Panc1 (cell line): Measurements from ENCODE around the gene CAPN7. TPM values are rescaled to one million over a fixed set of nuclear protein-coding genes. Genes with fewer than 3 reads are reported as not detected.

ENCODE experiments used
- ATAC-seq: fragments of 200-7000 bp; cut with Tn5 transposase; 2 replicates; pipeline ENCODE4 v1.9.1; 2020; ENCODE audit warnings: mild to moderate bottlenecking, moderate library complexity
- BruUV-seq: library from RNA; stranded (reverse); fragments of 400-500 nt; replicated peaks from 2 replicates; lab custom pipeline; 2021; lab: Mats Ljungman, UMichigan
- CTCF ChIA-PET: fragments of 300-600 bp; sonication (Branson Sonifier 250); formaldehyde crosslinking; loops from one replicate; lab custom pipeline; 2022; ENCODE audit warnings: antibody characterized with exemption; lab: Charles Lee
- POLR2A ChIA-PET: fragments of 300-600 bp; sonication (Branson Sonifier 250); formaldehyde crosslinking; loops from one replicate; lab custom pipeline; 2022; ENCODE audit warnings: antibody characterized with exemption; lab: Charles Lee
- DNase-seq: peaks from one replicate; pipeline ENCODE4 v3.0.0-alpha.2; 2010; ENCODE audit warnings: low read depth, low spot score
- H3K27ac ChIP-seq: 2 replicates; pipeline ENCODE4 v1.5.1; 2011; ENCODE audit warnings: mild to moderate bottlenecking, low read length, inconsistent platforms
- H3K27me3 ChIP-seq: fragments of 200-500 bp; sonication (Bioruptor generic); 2 replicates; pipeline ENCODE4 v1.6.0; 2014; ENCODE audit warnings: low read length, inconsistent platforms; ENCODE audit not compliant: control insufficient read depth, insufficient read depth
- H3K36me3 ChIP-seq: fragments of 200-500 bp; sonication (Bioruptor generic); 2 replicates; pipeline ENCODE4 v1.5.1; 2014; ENCODE audit warnings: inconsistent platforms, mild to moderate bottlenecking, low read length, moderate library complexity; ENCODE audit not compliant: control insufficient read depth, insufficient read depth
- H3K4me1 ChIP-seq: 2 replicates; pipeline ENCODE4 v1.5.1; 2011; ENCODE audit warnings: inconsistent platforms, mild to moderate bottlenecking, low read length, moderate library complexity; ENCODE audit not compliant: control insufficient read depth, insufficient read depth
- H3K4me3 ChIP-seq, 2 experiments: 2 replicates each; pipeline ENCODE4 v1.5.1; 2011 to 2012; ENCODE audit warnings: low read depth in 2 of 2, low read length in 2 of 2, mild to moderate bottlenecking in 2 of 2, inconsistent platforms in 1 of 2, moderate library complexity in 1 of 2
- H3K9me3 ChIP-seq: fragments of 200-500 bp; sonication (Bioruptor generic); 2 replicates; pipeline ENCODE4 v1.5.1; 2014; ENCODE audit warnings: low read depth, mild to moderate bottlenecking, inconsistent platforms, low read length, moderate library complexity; ENCODE audit not compliant: control insufficient read depth, insufficient read depth
- CTCF ChIP-seq: fragments of 450-650 bp; IDR thresholded peaks from 2 replicates; pipeline ENCODE4 v1.5.1; 2017; ENCODE audit warnings: mild to moderate bottlenecking
- POLR2AphosphoS5 ChIP-seq: IDR thresholded peaks from 2 replicates; pipeline ENCODE4 v1.6.1; 2012; ENCODE audit warnings: mild to moderate bottlenecking, low read depth, low read length, moderate library complexity
- REST ChIP-seq, 2 experiments: IDR thresholded peaks; 2 replicates each; pipeline ENCODE4 v1.6.1; 2011 to 2012; ENCODE audit warnings: low read depth in 2 of 2, control low read depth in 1 of 2, low read length in 1 of 2, mild to moderate bottlenecking in 1 of 2, moderate library complexity in 1 of 2; ENCODE audit not compliant: insufficient read depth in 1 of 2
- SIN3A ChIP-seq: IDR thresholded peaks from 2 replicates; pipeline ENCODE4 v1.6.1; 2012; ENCODE audit warnings: low read depth, mild to moderate bottlenecking, low read length, moderate library complexity, borderline replicate concordance; ENCODE audit not compliant: insufficient read depth
- TCF7L2 ChIP-seq: IDR thresholded peaks from 2 replicates; pipeline ENCODE4 v1.6.1; 2011; ENCODE audit warnings: mild to moderate bottlenecking, low read depth, low read length, inconsistent platforms
- in situ Hi-C: cut with HindIII; loops from 2 replicates; pipeline ENCODE4 v1.10.0; 2016; ENCODE audit warnings: low sequenced_read_pairs, low pct_unique_long_range_greater_than_20kb
- intact Hi-C: fragments of 100-400 bp; cut with micrococcal nuclease; formaldehyde crosslinking; loops from one replicate; pipeline ENCODE4 v1.10.0; 2022; ENCODE audit not compliant: unreplicated experiment
- total RNA-seq: library from RNA; stranded (reverse); gene quantifications from one replicate; pipeline ENCODE4 v1.2.1, GENCODE V29; 2021; ENCODE audit not compliant: unreplicated experiment

Gene CAPN7
- total RNA-seq, 1 experiment from 2014 or later: 26.5 TPM

- no peak for ATAC-seq
- Histone ChIP-seq H3K27me3 (no peaks in the 10 kb centered on the region), H3K9me3 (no peaks in the 10 kb centered on the region), H3K27ac (no peak overlapping the region), H3K4me1 (no peaks in the 10 kb centered on the region), H3K4me3 (no peak overlapping the region), H3K36me3 (no peaks in the 10 kb centered on the region)
- ChIA-PET CTCF (no interaction called here), POLR2A (no interaction called here)
- TF ChIP-seq POLR2AphosphoS5 (no peak), SIN3A (no peak), TCF7L2 (no peak), CTCF (no peak), REST (IDR thresholded peaks at IDR 0.05; ENCODE audit: insufficient read depth in 1 of 2, low read depth in 2 of 2, low read length in 1 of 2) (no peak)
- no TSS peak for BruUV-seq
- no peak for DNase-seq
- intact Hi-C loops (no loop called here), in situ Hi-C loops (no loop called here)
Measured at GRCh38 chr3:15288331-15289035, 82.4 kb downstream of the CAPN7 start.

- ChIA-PET CTCF (no interaction called here), POLR2A (no interaction called here)
- no TSS peak for BruUV-seq
- Histone ChIP-seq H3K27ac (no peak overlapping the region), H3K4me3 (no peak overlapping the region), H3K9me3 (no peaks in the 10 kb centered on the region), H3K27me3 (no peaks in the 10 kb centered on the region), H3K36me3 (no peaks in the 10 kb centered on the region), H3K4me1 (no peaks in the 10 kb centered on the region)
- DNase-seq: no peak
- no peak for TF ChIP-seq POLR2AphosphoS5
- no peak for TF ChIP-seq TCF7L2
- no peak for TF ChIP-seq REST (IDR thresholded peaks at IDR 0.05; ENCODE audit: insufficient read depth in 1 of 2, low read depth in 2 of 2, low read length in 1 of 2)
- no peak for ATAC-seq
- in situ Hi-C loops: no loop called here
- intact Hi-C loops: no loop called here
Measured at GRCh38 chr3:15289661-15290060, 83.6 kb downstream of the CAPN7 start.
